ENCODE results near the gene PPP4C. TPM values are rescaled to one million over a fixed set of nuclear protein-coding genes. Genes with fewer than 3 reads are reported as not detected.
A peak's percentile ranks its signal among the peaks of the same experiment; 100 is the strongest.

PPP4C gene
- total RNA-seq, 3 donors from 2014 or later = 71.7 to 109 (median 102) TPM

DNA sequence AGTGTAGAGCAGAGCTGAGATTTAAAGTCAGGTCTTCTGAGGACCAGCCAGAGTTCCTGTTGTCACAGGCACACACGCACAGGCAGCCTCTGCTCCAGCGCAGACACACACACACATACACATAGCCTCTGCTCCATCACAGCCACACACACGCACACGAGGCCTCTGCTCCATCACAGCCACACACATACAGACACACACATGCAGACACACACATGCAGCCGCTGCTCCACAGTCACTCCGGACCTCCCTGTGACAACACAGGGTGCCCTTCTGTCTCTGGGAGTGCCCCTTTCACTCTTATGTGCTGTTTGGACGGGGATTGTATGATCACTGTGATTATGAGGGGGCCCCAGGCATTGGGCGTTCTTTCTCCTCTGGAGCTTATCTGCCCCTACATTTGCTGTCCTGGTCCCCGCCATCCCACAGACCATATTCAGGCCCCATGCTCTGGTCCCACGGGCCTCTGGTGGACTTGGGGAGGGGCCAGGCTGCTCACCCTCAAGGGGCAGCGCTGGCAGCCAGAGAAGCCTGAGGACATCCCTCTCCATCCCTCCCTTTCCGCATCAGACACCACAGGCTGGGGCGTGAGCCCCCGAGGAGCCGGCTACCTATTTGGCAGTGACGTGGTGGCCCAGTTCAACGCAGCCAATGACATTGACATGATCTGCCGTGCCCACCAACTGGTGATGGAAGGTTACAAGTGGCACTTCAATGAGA is 8.5 kb downstream of the PPP4C start:
- TF ChIP-seq, protein P1, sequence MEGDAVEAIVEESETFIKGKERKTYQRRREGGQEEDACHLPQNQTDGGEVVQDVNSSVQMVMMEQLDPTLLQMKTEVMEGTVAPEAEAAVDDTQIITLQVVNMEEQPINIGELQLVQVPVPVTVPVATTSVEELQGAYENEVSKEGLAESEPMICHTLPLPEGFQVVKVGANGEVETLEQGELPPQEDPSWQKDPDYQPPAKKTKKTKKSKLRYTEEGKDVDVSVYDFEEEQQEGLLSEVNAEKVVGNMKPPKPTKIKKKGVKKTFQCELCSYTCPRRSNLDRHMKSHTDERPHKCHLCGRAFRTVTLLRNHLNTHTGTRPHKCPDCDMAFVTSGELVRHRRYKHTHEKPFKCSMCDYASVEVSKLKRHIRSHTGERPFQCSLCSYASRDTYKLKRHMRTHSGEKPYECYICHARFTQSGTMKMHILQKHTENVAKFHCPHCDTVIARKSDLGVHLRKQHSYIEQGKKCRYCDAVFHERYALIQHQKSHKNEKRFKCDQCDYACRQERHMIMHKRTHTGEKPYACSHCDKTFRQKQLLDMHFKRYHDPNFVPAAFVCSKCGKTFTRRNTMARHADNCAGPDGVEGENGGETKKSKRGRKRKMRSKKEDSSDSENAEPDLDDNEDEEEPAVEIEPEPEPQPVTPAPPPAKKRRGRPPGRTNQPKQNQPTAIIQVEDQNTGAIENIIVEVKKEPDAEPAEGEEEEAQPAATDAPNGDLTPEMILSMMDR (IDR thresholded peaks at IDR 0.05) = no peak
- no peaks in the 10 kb centered on the region for H3K9me3 ChIP-seq
- no peaks in the 10 kb centered on the region for H3K4me1 ChIP-seq (ENCODE audit: low read depth)
- intact Hi-C loops (cut with DNase I, micrococcal nuclease) = no loop called here
- DNase-seq = no peak
- ATAC-seq = no peak
- no peak overlapping the region for H3K4me3 ChIP-seq
- no peaks in the 10 kb centered on the region for H3K36me3 ChIP-seq (ENCODE audit: low read depth)

GRCh38 chr16:30084816-30085159 is 9.0 kb downstream of the PPP4C start:
- Histone ChIP-seq H3K36me3 (ENCODE audit: low read depth) (no peaks in the 10 kb centered on the region), H3K4me3 (no peak overlapping the region), H3K4me1 (ENCODE audit: low read depth) (no peaks in the 10 kb centered on the region), H3K9me3 (no peaks in the 10 kb centered on the region)
- DNase-seq (peak in 2 of 3 donors; percentile 24 to 69), ATAC-seq (no peak)
- intact Hi-C loops (cut with DNase I, micrococcal nuclease) = no loop called here
- TF ChIP-seq, protein P1 (IDR thresholded peaks at IDR 0.05) = no peak

DNA sequence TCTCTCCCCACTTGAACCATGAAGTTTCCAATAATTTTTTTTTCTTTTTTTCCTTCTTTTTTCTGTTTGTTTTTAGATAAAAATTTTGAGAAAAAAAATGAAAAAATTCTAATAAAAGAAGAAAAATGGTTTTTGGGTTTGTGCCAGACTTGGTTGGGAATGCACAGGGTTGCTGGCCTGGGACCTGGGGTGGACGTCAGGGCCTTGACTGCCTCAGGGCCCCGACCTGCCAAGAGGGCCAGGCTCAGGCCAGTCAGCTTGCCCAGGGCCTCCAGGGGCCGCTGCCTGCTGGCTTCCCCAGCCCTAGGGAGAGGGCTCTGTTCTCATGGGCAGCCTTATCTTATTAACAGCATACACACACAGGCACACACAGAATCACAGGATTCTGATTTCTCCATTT is 9.5 kb downstream of the PPP4C start:
- ATAC-seq (no peak), DNase-seq (peak in 1 of 3 donors; percentile 52)
- Histone ChIP-seq H3K4me1 (ENCODE audit: low read depth) (no peaks in the 10 kb centered on the region), H3K9me3 (no peaks in the 10 kb centered on the region), H3K36me3 (ENCODE audit: low read depth) (no peaks in the 10 kb centered on the region), H3K4me3 (no peak overlapping the region)
- TF ChIP-seq, protein P1 (IDR thresholded peaks at IDR 0.05) = no peak
- intact Hi-C loops (cut with DNase I, micrococcal nuclease) = no loop called here

DNA sequence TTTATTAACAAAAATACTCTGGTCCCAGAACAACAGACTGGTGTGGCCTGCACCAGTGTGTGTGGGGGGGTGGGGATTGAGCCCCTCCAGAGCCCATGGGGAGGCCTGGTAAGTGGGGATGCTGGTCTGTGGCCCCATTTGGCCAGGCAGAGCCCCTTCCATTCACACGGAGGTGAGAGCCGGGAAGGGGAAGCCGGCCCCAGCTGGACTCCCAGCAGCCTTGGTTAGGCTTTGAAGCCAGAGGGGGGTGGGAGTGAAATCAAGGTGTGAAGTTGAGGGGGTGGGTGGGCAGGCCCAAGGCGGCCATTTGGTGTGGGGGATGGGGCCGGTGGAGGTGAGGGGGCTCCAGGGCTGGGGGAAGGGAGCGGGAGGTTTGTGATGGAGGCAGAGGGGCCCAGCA is 10.0 kb downstream of the PPP4C start:
- TF ChIP-seq, protein P1 (IDR thresholded peaks at IDR 0.05) = no peak
- ATAC-seq (no peak), DNase-seq (peak in 1 of 3 donors; percentile 47)
- intact Hi-C loops (cut with DNase I, micrococcal nuclease) = no loop called here
- Histone ChIP-seq H3K36me3 (ENCODE audit: low read depth) (no peaks in the 10 kb centered on the region), H3K4me1 (ENCODE audit: low read depth) (no peaks in the 10 kb centered on the region), H3K9me3 (no peaks in the 10 kb centered on the region), H3K4me3 (no peak overlapping the region)

GRCh38 chr16:30086291-30087140 is 10.7 kb downstream of the PPP4C start:
- Histone ChIP-seq H3K9me3 (no peaks in the 10 kb centered on the region), H3K4me3 (no peak overlapping the region), H3K36me3 (ENCODE audit: low read depth) (no peaks in the 10 kb centered on the region), H3K4me1 (ENCODE audit: low read depth) (peaks cover 4% of the 10 kb centered on the region)
- TF ChIP-seq, protein P1 (IDR thresholded peaks at IDR 0.05) = no peak
- DNase-seq = peak in 1 of 3 donors; percentile 22
- intact Hi-C loops (cut with DNase I, micrococcal nuclease) = no loop called here
- no peak for ATAC-seq

Measured in mucosa of descending colon (tissue), 3 donors.